ENCODE measurements around the gene CNIH3.

- no peak for TF ChIP-seq POLR2A (IDR thresholded peaks at IDR 0.05)
- TF ChIP-seq CTCF (IDR thresholded peaks at IDR 0.05): no peak
Measured at GRCh38 chr1:224707843-224708725, 92.0 kb downstream of the CNIH3 start.
